HepG2 (cell line): ENCODE data around the gene ZBTB21. TPM values are rescaled to one million over a fixed set of nuclear protein-coding genes. Genes with fewer than 3 reads are reported as not detected.

Source experiments
- ATAC-seq: fragments of 200-7000 bp; cut with Tn5 transposase; 3 replicates; pipeline ENCODE4 v1.9.1; 2020; ENCODE audit warnings: mild to moderate bottlenecking, moderate library complexity
- BruUV-seq: library from RNA; stranded (reverse); fragments of 400-500 nt; replicated peaks from 2 replicates; lab custom pipeline; 2021; lab: Mats Ljungman, UMichigan
- CTCF ChIA-PET: fragments of 300-600 bp; formaldehyde crosslinking; extraction: SDS; loops from one replicate; lab custom pipeline; 2021; ENCODE audit warnings: low total read pairs, inconsistent platforms, low intra/inter-chr PET ratio; lab: Yijun Ruan, JAX
- POLR2A ChIA-PET: fragments of 350-600 bp; sonication (Branson Sonifier 250); formaldehyde crosslinking; loops from one replicate; lab custom pipeline; 2020; ENCODE audit warnings: antibody characterized with exemption, inconsistent platforms; lab: Yijun Ruan, JAX
- DNase-seq: peaks from one replicate; pipeline ENCODE4 v3.0.0-alpha.2; 2015; ENCODE audit warnings: low spot score
- FAIRE-seq: peaks from 3 replicates; lab custom pipeline; 2011; peaks lifted over from hg19 to GRCh38; lab: Jason Lieb, UNC
- H2AFZ ChIP-seq: one replicate; pipeline ENCODE4 v1.6.1; 2011; ENCODE audit warnings: low read length, inconsistent platforms
- H3K27ac ChIP-seq: fragments of 300-600 bp; 3 replicates; pipeline ENCODE4 v1.8.0; 2011; ENCODE audit warnings: mixed run types, mild to moderate bottlenecking, mixed read lengths, low read length, inconsistent platforms; ENCODE audit not compliant: insufficient read depth; ENCODE audit errors: extremely low read length
- H3K27me3 ChIP-seq, 2 experiments: fragments of 200-600 bp in 1 of 2; 2 replicates in 1 of 2; 3 replicates in 1 of 2; pipeline versions ENCODE4 v1.6.0 to v1.8.0; 2011; ENCODE audit warnings: low read length in 2 of 2, mild to moderate bottlenecking in 2 of 2, moderate library complexity in 2 of 2, inconsistent platforms in 1 of 2; ENCODE audit not compliant: insufficient read depth in 2 of 2, control insufficient read depth in 1 of 2
- H3K36me3 ChIP-seq, 2 experiments: fragments of 200-600 bp in 1 of 2; replicated peaks in 1 of 2; 2 replicates in 1 of 2; 3 replicates in 1 of 2; pipeline versions ENCODE4 v1.5.1 to v1.8.0; 2011; ENCODE audit warnings: low read length in 2 of 2, inconsistent platforms in 1 of 2; ENCODE audit not compliant: insufficient read depth in 2 of 2, control insufficient read depth in 1 of 2
- H3K4me1 ChIP-seq: 2 replicates; pipeline ENCODE4 v1.5.1; 2012; ENCODE audit warnings: low read length, inconsistent platforms; ENCODE audit not compliant: insufficient read depth
- H3K4me2 ChIP-seq: 2 replicates; pipeline ENCODE4 v1.6.0; 2011; ENCODE audit warnings: low read depth, low read length, inconsistent platforms
- H3K4me3 ChIP-seq, 3 experiments: fragments of 200-600 bp in 1 of 3; sonication (generic), shearing (Covaris generic) in 1 of 3; replicated peaks in 1 of 3; 2 replicates each; pipeline ENCODE4 v1.5.1; 2011 to 2016; ENCODE audit warnings: low read length in 3 of 3, inconsistent platforms in 2 of 3, low read depth in 2 of 3, mild to moderate bottlenecking in 2 of 3, control low read depth in 1 of 3, mixed read lengths in 1 of 3; ENCODE audit not compliant: insufficient read depth in 1 of 3
- H3K79me2 ChIP-seq: one replicate; pipeline ENCODE4 v1.6.1; 2011; ENCODE audit warnings: low read length, inconsistent platforms; ENCODE audit not compliant: insufficient read depth
- H3K9ac ChIP-seq: 2 replicates; pipeline ENCODE4 v1.6.0; 2011; ENCODE audit warnings: mild to moderate bottlenecking, low read depth, low read length, inconsistent platforms; ENCODE audit not compliant: insufficient read depth
- H3K9me3 ChIP-seq: 2 replicates; pipeline ENCODE4 v1.5.1; 2012; ENCODE audit warnings: mild to moderate bottlenecking, low read length
- H4K20me1 ChIP-seq: 2 replicates; pipeline ENCODE4 v1.6.0; 2011; ENCODE audit warnings: inconsistent platforms, mild to moderate bottlenecking, low read length, moderate library complexity; ENCODE audit not compliant: insufficient read depth
- AGO1 ChIP-seq: fragments of 200-400 bp; formaldehyde crosslinking; IDR thresholded peaks from 2 replicates; pipeline ENCODE4 v1.6.1; 2017; ENCODE audit warnings: mild to moderate bottlenecking, low read depth, low read length, moderate library complexity; ENCODE audit not compliant: poor library complexity, severe bottlenecking
- AKNA ChIP-seq: sonication (generic); formaldehyde crosslinking; IDR thresholded peaks from 2 replicates; pipeline ENCODE4 v1.4.0; 2020; ENCODE audit warnings: missing genetic modification reagents, borderline replicate concordance
- ARNT ChIP-seq: fragments of 450-650 bp; IDR thresholded peaks from 2 replicates; pipeline ENCODE4 v1.6.1; 2017
- CEBPG ChIP-seq: IDR thresholded peaks from 2 replicates; pipeline ENCODE4 v1.6.1; 2016
- MIXL1 ChIP-seq: IDR thresholded peaks from 2 replicates; pipeline ENCODE4 v1.6.1; 2016
- NR1H2 ChIP-seq: sonication (generic); formaldehyde crosslinking; IDR thresholded peaks from 2 replicates; pipeline ENCODE4 v1.8.1; 2022; ENCODE audit warnings: low read depth, missing genetic modification reagents, borderline replicate concordance
- RAD21 ChIP-seq: fragments of 450-650 bp; formaldehyde crosslinking; IDR thresholded peaks from 2 replicates; pipeline ENCODE4 v1.5.0; 2020; ENCODE audit warnings: mild to moderate bottlenecking
- RARA ChIP-seq: IDR thresholded peaks from 2 replicates; pipeline ENCODE4 v1.6.1; 2016; ENCODE audit warnings: missing genetic modification reagents, missing compliant biosample characterization
- SNAI1 ChIP-seq: sonication (generic); formaldehyde crosslinking; IDR thresholded peaks from 2 replicates; pipeline ENCODE4 v1.5.0; 2020; ENCODE audit warnings: mild to moderate bottlenecking, missing genetic modification reagents, borderline replicate concordance
- ZNF142 ChIP-seq: sonication (generic); formaldehyde crosslinking; IDR thresholded peaks from 2 replicates; pipeline ENCODE4 v1.4.0; 2020; ENCODE audit warnings: missing genetic modification reagents
- WGBS: methylation state at CpG from one replicate; pipeline ENCODE4 v1.1.6; 2017; ENCODE audit warnings: low lambda C conversion rate; 5-methylcytosine and 5-hydroxymethylcytosine counted together
- in situ Hi-C: cut with HindIII; loops from 2 replicates; pipeline ENCODE4 v1.10.0; 2017; ENCODE audit warnings: low pct_unique_long_range_greater_than_20kb; ENCODE audit not compliant: extremely low pct_ligation_motif_present
- intact Hi-C: fragments of 100-400 bp; cut with micrococcal nuclease; formaldehyde crosslinking; loops from one replicate; pipeline ENCODE4 v1.10.0; 2022; ENCODE audit not compliant: unreplicated experiment
- polyA plus RNA-seq, 8 experiments: library from polyadenylated mRNA; depleted of rRNA in 3 of 8; stranded (reverse) in 7 of 8; unstranded in 1 of 8; fragments of >200 nt; fragmentation: Illumina TruSeq in 4 of 8; extraction: Trizol in 4 of 8; gene quantifications; 2 replicates each; pipeline versions ENCODE4 v1.2.1 to v1.2.3, GENCODE V29; 2011 to 2016; ENCODE audit warnings: low read depth in 4 of 8, missing spikeins in 1 of 8, mixed read lengths in 1 of 8; ENCODE audit not compliant: insufficient read depth in 1 of 8
- total RNA-seq, 5 experiments: library from RNA; depleted of rRNA; stranded (reverse); fragments of >200 nt; fragmentation: Illumina TruSeq; extraction: Trizol; gene quantifications; 2 replicates each; pipeline ENCODE4 v1.2.3, GENCODE V29; 2016; ENCODE audit warnings: low read depth in 1 of 5

ZBTB21 gene
- total and polyA plus RNA-seq, 2 of the 13 experiments (the other 11 are each of a cell fraction or from before 2014, with no cell fraction given), result 4.5 to 6.1 TPM

GRCh38 chr21:42004406-42005199, 5.6 kb downstream of the ZBTB21 start (continued):
- no peak for TF ChIP-seq AKNA (CRISPR knock-in tag)

GRCh38 chr21:42003051-42003461, 7.1 kb downstream of the ZBTB21 start:
- in situ Hi-C loops (no loop called here), intact Hi-C loops (no loop called here)
- no peaks in the 10 kb centered on the region for H4K20me1 ChIP-seq
- H3K9ac ChIP-seq, result no peak overlapping the region
- H3K4me2 ChIP-seq, result no peak overlapping the region
- DNase-seq, result no peak
- peaks cover 33% of the 10 kb centered on the region for H3K79me2 ChIP-seq
- H3K27ac ChIP-seq, result no peak overlapping the region
- no TSS peak for BruUV-seq
- peaks cover 5 to 19% of the 10 kb centered on the region in 2 experiments for H3K36me3 ChIP-seq
- peaks cover 16% of the 10 kb centered on the region for H3K4me1 ChIP-seq
- H2AFZ ChIP-seq, result no peak overlapping the region
- FAIRE-seq, result no peak
- ATAC-seq, result no peak
- CTCF ChIA-PET, result no interaction called here
- no peak overlapping the region for H3K4me3 ChIP-seq
- POLR2A ChIA-PET, result no interaction called here
- H3K9me3 ChIP-seq, result no peaks in the 10 kb centered on the region
- WGBS, result 96% methylated on average over 4 of the region's 4 CpGs
- H3K27me3 ChIP-seq, result no peaks in the 10 kb centered on the region
- TF ChIP-seq RARA (no peak), SNAI1 (CRISPR knock-in tag) (no peak), MIXL1 (no peak), AGO1 (no peak), ARNT (no peak), CEBPG (CRISPR knock-in tag) (no peak), ZNF142 (CRISPR knock-in tag) (no peak), NR1H2 (CRISPR knock-in tag) (no peak), RAD21 (no peak)
